Measurements from ENCODE around the gene CCR8.
"Not testable (repeated sequence)": the region's sequence is repeated elsewhere in the genome, so short reads cannot be mapped to it uniquely, and the experiment has no call there.

Gene CCR8

GRCh38 chr3:39315420-39315819 lies 14.1 kb upstream of the CCR8 start:
- no peak for DNase-seq (ENCODE audit: low spot score)

- no peak for DNase-seq (ENCODE audit: low spot score)
Measured at GRCh38 chr3:39317571-39318169, 11.8 kb upstream of the CCR8 start.

- no peak for DNase-seq (ENCODE audit: low spot score)
Measured at GRCh38 chr3:39318301-39318700, 11.2 kb upstream of the CCR8 start.

- no peak for DNase-seq (ENCODE audit: low spot score)
Measured at GRCh38 chr3:39319249-39319648, 10.3 kb upstream of the CCR8 start.

- DNase-seq (ENCODE audit: low spot score), result not testable (repeated sequence)
Measured at GRCh38 chr3:39321574-39321983, 7.9 kb upstream of the CCR8 start.

- DNase-seq (ENCODE audit: low spot score), result not testable (repeated sequence)
Measured at GRCh38 chr3:39322209-39322715, 7.2 kb upstream of the CCR8 start.

GRCh38 chr3:39322936-39323335 lies 6.6 kb upstream of the CCR8 start:
- no peak for DNase-seq (ENCODE audit: low spot score)

- DNase-seq (ENCODE audit: low spot score), result no peak
Measured at GRCh38 chr3:39323494-39323893, 6.0 kb upstream of the CCR8 start.

- no peak for DNase-seq (ENCODE audit: low spot score)
Measured at GRCh38 chr3:39325236-39325635, 4.3 kb upstream of the CCR8 start.

GRCh38 chr3:39327053-39327745 lies 2.3 kb upstream of the CCR8 start:
- DNase-seq (ENCODE audit: low spot score), result no peak

GRCh38 chr3:39327746-39328349 lies 1.7 kb upstream of the CCR8 start:
- DNase-seq (ENCODE audit: low spot score), result no peak

- DNase-seq (ENCODE audit: low spot score), result no peak
Measured at GRCh38 chr3:39330824-39331223, 1.3 kb downstream of the CCR8 start.

- DNase-seq (ENCODE audit: low spot score), result no peak
Measured at GRCh38 chr3:39332525-39332924, 3.0 kb downstream of the CCR8 start.

- no peak for DNase-seq (ENCODE audit: low spot score)
Measured at GRCh38 chr3:39333607-39334006, 4.1 kb downstream of the CCR8 start.

GRCh38 chr3:39334205-39334604 lies 4.7 kb downstream of the CCR8 start:
- DNase-seq (ENCODE audit: low spot score), result no peak

GRCh38 chr3:39338201-39338600 lies 8.7 kb downstream of the CCR8 start:
- DNase-seq (ENCODE audit: low spot score), result no peak

GRCh38 chr3:39339086-39339485 lies 9.6 kb downstream of the CCR8 start:
- no peak for DNase-seq (ENCODE audit: low spot score)

GRCh38 chr3:39343076-39343717 lies 13.7 kb downstream of the CCR8 start:
- DNase-seq (ENCODE audit: low spot score), result no peak

- DNase-seq (ENCODE audit: low spot score), result no peak
Measured at GRCh38 chr3:39343760-39344159, 14.3 kb downstream of the CCR8 start.

- DNase-seq (ENCODE audit: low spot score), result no peak
Measured at GRCh38 chr3:39344746-39345344, 15.3 kb downstream of the CCR8 start.

- no peak for DNase-seq (ENCODE audit: low spot score)
Measured at GRCh38 chr3:39346785-39347585, 17.5 kb downstream of the CCR8 start.

GRCh38 chr3:39347586-39347876 lies 18.0 kb downstream of the CCR8 start:
- no peak for DNase-seq (ENCODE audit: low spot score)
